Posterior cingulate gyrus (tissue), 11 donors: ENCODE results near the gene NCOA3.
"Not testable (repeated sequence)": the region's sequence is repeated elsewhere in the genome, so short reads cannot be mapped to it uniquely, and the experiment has no call there.

ENCODE experiments used
- DNase-seq, 10 donors: peaks; one replicate each; pipeline versions ENCODE4 v3.0.0 to v3.0.0-alpha.2; 2020 to 2021; ENCODE audit warnings: mixed read lengths in 3 of 10
- intact Hi-C: fragments of 100-400 bp; cut with DNase I; formaldehyde crosslinking; loops from one replicate; pipeline ENCODE4 v1.15.1; 2023

The NCOA3 gene

DNA sequence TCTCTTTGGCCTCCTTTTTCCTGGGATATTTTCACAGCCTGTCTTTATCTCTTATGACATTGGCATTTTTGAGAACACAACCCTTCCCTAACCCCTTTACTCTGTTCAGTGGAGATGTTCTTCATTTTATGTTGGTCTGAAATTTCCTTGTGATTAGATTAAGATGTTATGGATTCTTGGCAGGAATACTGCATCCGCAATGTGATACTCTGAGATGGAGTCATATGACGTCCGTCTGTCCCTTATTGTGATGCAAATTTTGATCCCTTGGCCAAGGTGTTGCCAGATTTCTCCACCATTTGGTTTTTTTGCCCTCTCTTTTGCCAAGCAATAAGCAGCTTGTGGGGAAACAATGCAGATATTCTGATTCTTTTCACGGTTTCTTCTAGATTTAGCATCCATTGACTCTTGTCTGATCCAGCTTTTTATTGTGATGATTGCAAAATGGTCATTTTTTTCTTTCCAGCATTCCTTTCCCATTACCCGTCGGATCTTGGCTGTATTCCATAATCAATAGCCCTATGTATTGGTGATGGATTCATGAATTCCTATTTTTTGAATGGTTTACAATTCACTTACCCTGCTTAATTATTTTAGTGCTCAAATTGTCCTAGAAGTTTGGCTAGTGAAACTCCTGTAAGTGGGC lies 85.1 kb downstream of the NCOA3 start:
- intact Hi-C loops = no loop called here
- no peak for DNase-seq

DNA sequence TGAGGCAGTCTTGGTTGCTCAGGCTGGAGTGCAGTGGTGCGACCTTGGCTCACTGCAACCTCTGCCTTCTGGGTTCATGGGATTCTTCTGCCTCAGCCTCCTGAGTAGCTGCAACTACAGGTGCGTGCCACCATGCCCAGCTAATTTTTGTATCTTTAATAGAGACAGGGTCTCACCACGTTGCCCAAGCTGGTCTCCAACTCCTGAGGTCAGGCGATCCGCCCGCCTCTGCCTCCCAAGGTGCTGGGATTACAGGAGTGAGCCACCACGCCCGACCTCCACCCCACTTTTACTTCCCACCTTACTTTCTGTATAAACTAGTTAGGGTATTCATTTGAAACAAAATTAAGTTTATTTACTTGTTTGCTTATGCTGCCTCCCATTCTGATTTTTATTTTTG lies 86.5 kb downstream of the NCOA3 start:
- intact Hi-C loops = no loop called here
- no peak for DNase-seq

DNA sequence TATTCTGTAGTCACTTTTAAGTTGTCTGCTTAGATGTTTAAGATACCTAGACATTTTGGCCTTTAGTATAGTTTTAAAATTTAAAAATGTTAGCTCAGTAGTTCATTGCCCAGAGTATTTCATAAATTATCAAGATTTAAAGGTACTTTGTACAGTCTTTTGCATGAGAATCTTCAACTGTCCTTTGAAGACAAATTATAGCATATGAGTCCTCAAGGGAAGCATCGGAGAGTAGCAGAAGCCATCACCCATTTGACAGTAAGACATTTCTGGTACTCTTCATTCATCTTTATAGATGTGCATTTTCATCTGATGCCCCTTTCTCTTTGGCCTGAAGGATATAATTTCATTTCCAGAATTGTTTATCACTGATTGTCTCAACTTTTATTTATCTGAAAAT lies 89.5 kb downstream of the NCOA3 start:
- intact Hi-C loops = no loop called here
- DNase-seq = no peak

- intact Hi-C loops = no loop called here
- no peak for DNase-seq
These were observed 92.5 kb downstream of the NCOA3 start for GRCh38 chr20:47594157-47594556.

GRCh38 chr20:47595138-47595537 lies 93.5 kb downstream of the NCOA3 start:
- intact Hi-C loops, DNase-seq: not testable (repeated sequence)

- DNase-seq = no peak
- intact Hi-C loops = no loop called here
These were observed 94.4 kb downstream of the NCOA3 start for GRCh38 chr20:47596003-47596571.

DNA sequence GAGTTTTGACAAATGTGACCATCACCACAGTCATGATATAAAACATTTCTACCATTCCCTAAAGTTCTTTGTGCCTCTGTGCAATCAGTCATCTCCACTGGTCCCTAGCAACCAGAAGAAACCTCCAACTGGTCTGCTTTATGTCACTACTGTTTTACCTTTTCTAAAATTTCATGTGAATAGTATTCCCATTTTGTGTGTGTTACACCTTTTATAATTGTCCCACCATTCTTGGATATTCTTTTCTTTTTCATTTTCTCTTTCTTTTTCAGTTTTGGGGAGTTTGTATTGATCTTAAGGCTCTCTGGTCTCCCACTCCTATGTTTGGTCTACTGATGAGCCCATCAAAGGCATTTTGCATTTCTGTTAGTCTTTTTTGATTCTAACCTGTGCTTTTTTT lies 95.4 kb downstream of the NCOA3 start:
- intact Hi-C loops = no loop called here
- DNase-seq = no peak

- DNase-seq = no peak
- intact Hi-C loops = no loop called here
These were observed 97.4 kb downstream of the NCOA3 start for GRCh38 chr20:47598911-47599744.

GRCh38 chr20:47600967-47601547 lies 99.4 kb downstream of the NCOA3 start:
- no peak for DNase-seq
- intact Hi-C loops = no loop called here

DNA sequence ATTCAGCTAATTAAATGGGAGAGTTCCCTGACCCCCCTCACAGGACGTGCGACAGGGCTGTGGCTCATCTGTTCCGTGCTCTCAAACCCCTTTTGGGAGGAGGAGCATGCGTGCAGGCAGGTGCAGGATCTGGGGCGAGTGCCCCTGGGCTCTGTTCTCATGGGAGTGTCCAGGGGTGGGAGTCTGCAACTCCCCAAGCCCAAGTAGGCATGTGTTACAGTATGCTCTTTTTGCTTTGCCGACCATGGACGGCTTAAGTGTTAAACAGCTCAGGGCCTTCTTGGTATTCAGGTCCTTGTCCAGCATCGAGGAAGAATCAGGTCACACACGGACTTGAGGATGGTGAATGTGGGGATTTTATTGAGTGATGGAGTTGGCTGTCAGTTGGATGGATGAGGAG lies 101.6 kb downstream of the NCOA3 start:
- intact Hi-C loops = no loop called here
- DNase-seq = no peak

- DNase-seq = no peak
- intact Hi-C loops = no loop called here
These were observed 104.2 kb downstream of the NCOA3 start for GRCh38 chr20:47605673-47606413.

DNA sequence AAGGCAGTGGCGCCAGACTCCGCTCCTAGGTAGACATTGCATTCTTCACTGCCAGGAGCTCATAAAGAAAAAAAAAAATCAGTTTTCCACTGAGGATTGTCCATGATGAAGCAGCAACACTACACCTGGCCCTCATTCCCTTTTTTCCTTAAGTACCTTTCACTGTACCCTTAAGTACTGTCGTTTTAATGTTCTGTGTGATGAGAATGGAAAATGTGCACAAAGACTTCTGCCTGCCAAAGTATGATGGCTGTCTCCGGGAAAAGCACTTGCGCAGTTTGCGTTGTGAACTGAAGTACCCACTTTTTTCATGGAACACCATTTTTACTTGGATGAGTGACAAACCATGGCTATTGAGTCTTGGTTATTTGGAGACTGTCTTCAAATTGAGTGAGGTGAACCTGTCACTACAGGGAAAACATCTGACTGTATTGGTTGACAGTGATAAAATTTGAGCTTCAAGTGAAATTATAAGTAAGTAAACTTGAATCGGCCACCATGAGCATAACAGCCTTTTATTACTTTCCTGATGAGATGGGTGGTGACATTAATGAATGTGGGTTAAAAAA lies 104.8 kb downstream of the NCOA3 start:
- intact Hi-C loops = no loop called here
- no peak for DNase-seq

- DNase-seq = no peak
- intact Hi-C loops = no loop called here
These were observed 105.4 kb downstream of the NCOA3 start for GRCh38 chr20:47606983-47607613.

DNA sequence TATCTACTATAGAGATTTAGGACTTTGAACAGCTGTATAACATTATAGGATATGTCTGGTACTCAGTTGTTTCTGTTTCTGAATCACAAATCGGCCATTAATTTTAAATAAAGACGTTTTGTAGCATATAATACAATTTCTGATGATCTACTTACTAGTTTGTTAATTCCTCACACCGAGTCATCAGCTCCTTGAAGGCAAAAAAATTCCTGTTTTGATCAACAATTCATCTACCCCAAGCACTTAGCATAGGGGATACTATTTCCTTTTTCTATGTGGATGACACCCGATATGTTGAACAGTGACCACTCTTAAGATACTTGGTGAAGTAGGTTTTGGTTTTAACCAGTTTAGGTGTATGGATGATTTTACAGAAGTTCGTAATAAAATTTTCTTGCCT lies 107.3 kb downstream of the NCOA3 start:
- DNase-seq = no peak
- intact Hi-C loops = no loop called here

DNA sequence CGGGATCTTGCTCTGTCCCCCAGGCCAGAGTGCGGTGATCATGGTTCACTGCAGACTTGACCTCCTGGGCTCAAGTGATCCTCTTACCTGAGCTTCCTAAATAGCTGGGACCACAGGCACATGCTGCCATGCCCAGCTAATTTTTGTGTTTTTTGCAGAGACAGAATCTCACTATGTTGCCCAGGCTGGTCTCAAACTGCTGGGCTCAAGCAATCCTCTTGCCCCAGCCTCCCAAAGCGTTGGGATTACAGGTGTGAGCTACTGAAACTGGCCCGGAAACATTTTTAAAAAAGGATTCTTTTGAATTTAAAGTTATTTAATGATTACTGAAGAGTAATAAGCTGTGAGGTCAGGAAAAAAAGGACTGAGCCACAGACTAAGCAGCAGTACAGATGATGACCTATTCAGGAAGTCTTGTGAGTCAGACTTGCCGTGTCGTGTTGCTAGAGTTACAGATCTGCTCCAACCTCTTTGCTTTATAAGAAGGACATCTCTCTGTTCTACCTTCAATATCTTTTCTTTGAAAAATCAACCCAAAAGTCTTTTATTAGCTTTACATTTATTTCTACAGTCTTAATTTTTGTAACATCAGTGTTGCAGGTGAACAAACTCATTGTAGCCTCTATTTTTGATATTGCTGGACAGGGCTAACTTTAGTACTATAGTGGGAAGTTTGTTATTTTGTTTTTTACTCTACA lies 108.7 kb downstream of the NCOA3 start:
- intact Hi-C loops = no loop called here
- DNase-seq = no peak

GRCh38 chr20:47610945-47611250 lies 109.2 kb downstream of the NCOA3 start:
- intact Hi-C loops = no loop called here
- DNase-seq = no peak

DNA sequence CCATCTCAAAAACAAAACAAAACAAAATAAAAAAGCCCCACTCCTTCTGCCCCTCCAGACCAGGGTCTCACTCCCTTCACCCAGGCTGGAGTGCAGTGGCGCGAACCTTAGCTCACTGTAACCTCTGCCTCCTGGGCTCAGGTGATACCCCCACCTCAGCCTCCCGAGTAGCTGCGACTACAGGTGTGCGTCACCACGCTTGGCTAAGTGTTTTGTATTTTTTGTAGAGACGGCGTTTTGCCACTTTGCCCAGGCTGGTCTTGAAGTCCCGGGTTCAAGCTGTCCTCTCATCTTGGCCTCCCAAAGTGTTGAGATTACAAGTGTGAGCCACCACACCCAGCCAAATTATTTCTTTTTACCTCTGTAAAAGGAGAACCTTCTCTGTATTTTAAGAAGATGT lies 110.1 kb downstream of the NCOA3 start:
- DNase-seq = no peak
- intact Hi-C loops = no loop called here

- intact Hi-C loops = no loop called here
- no peak for DNase-seq
These were observed 111.0 kb downstream of the NCOA3 start for GRCh38 chr20:47612670-47613069.

- intact Hi-C loops = no loop called here
- DNase-seq = no peak
These were observed 113.1 kb downstream of the NCOA3 start for GRCh38 chr20:47614703-47615309.
